GM18517 (cell line): Measurements from ENCODE around the gene SNRPF.

Experiments
- ATAC-seq: cut with Tn5 transposase; IDR thresholded peaks from one replicate; pipeline ENCODE4 v1.9.1; 2021; ENCODE audit warnings: mild to moderate bottlenecking, moderate library complexity; ENCODE audit not compliant: unreplicated experiment

Gene SNRPF

DNA sequence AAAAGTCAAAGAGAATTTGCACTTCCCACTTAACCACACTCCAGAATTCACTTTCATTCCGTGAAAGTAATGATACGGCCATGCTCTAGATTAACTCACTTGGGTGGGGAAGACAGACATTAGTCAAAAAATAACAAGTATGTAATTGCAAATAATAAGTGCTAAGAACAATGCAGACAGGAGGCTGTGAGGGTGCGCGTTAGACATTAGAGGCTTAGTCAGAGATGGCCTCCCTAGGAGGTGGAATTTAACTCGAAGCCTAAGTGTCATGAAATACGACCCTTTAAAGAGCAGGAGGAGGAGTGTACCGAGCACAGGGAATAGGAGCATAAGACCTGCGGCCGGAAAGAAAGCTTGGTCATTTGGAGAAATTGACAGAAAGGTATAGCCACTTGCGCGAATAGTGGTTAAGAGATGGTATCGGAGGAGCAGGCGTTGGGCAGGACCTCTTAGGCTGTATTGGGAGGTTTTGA lies 628 bp downstream of the SNRPF start:
- peak; percentile 19 for ATAC-seq

DNA sequence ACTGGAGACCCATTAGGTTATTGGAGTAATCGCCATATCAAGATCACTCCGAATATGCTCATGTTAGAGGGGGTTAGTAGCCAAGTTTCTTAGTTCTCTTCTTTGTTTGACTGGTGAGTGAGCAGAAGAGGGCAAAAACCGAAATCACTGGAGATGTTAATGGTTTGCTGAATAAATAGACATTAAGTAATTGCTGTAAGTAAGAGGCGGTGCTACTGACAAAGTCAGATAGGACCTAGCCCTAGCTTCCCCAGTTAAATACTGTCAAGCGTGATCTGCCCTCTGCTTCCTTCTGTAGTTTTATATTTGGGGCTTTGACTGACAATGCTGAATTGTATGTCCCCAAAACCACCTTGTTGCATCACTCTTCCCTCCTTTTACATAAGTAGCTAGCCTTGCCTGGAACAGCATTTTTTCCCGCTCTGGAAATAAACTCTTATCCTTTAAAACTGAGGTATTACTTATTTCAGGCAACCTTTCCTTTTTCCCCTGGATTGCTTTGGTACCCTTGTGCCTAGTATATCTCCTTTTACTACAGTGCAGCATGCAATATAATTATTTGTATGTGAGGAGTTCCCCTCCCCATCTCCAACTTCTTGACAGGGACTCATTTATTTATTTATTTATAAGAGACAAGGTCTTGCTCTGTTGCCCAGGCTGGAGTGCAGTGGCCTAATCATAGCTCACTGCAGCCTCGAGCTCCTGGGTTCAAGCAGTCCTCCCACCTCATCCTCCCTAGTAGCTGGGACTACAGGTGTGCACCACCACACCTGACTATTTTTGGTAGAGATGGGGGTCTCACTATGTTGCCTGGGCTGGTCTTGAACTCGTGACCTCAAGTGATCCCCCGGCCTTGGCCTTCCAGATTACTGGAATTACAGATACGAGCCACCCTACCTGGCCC lies 1.4 kb downstream of the SNRPF start:
- no peak for ATAC-seq

DNA sequence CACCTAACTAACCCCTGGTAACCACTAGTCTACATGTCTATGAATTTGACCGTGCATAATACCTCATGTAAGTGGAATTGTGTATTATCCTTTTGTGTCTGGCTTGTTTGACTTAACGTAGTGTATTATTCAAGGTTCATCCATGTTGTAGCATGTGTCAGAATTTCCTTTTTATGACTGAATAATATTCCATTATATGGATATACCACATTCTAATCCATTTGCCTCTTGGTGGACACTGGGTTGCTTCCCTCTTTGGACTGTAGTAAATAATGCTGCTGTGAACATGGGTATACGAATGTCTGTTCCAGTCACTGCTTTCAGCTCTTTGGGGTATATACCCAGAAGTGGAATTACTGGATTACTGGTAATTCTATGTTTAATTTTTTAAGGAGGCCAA lies 3.3 kb downstream of the SNRPF start:
- no peak for ATAC-seq

DNA sequence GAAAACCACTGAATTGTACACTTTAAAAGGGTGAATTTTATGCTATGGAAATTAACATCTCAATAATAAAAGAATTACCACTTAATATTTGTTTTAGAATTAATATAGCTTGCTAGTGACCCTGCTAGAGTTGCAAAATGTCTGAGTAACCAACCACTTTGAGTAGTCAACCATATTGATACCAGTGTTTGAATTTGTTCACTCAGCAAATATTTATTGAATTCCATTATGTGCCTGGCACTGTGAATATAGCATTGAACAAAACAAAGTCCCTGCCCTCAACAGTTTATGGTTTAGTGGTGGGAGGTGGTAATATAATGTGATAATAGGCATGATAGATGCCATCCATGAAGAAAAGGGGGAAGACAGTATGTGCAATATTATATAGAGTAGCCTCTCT lies 4.6 kb downstream of the SNRPF start:
- ATAC-seq, result no peak

DNA sequence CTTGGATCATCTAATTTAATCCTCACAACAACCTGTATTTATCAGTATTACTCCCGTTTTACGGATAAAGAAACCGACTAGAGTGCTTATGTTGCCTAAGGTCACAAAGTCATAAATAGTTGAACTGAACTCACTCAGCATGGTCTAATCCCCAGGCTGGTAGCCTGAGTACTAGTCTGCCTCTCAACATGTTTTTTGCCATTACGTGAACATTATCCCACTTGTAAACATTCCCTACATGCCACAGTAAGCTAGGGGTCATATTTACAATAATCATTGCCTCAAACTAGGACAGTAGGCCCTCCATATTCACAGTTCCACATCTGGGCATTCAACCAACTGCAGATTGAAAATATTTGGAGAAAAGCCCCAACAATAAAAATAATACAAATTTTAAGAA lies 12.1 kb downstream of the SNRPF start:
- ATAC-seq, result no peak

DNA sequence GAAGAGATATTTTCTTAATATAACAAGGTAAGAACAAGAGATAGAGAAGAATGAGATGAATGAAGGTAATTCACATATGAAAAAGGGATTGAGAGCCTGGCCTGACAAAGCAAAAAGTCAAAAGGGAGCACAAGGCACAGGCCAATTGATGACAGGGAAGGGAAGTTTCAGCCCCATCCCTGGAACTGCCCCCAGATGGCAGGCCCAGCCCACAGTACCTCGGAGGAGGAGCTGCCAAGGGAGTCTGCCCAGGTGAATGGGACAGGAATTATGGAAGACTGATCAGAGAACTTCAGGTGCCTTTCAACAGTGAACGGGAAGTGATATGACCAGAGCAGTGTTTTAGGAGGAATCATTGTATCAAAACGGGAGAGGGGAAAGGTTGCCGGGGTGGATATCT lies 15.7 kb downstream of the SNRPF start:
- no peak for ATAC-seq

DNA sequence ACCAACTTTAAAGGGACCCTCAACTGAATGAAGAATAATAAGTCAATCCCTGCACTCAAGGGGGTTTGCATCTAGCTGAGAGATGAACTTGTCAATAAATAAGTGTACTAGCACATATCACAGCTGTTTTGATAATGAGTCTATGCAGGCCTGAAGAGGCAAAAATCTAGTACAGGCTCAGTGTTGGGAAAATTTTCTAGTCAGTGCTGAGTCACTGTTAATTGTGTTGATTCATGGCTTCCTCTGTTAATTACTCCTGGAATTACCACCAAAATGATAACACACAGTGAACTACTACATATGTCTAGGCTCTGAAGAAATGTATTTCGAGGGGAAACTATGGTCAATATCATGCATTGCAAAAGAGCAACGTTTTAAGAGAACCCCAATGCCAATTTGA lies 18.9 kb downstream of the SNRPF start:
- ATAC-seq, result no peak

DNA sequence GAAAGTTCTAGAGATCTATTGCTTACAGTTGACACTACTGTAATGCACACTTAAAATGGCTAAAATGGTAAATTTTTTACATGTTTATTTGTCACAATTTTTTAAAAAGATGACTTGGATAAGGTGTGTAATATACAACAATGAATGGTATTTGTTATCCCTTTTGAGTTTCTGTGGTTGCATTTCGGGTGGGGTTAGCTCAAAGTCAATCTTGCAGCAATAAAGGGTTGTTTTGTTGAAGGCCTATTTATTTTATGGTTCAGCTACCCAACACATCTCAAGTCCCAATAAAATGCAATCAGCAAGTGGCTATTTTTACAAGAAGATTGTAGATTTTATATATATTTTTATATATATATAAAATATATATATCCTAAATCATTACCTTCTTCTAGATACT lies 22.1 kb downstream of the SNRPF start:
- ATAC-seq, result no peak

DNA sequence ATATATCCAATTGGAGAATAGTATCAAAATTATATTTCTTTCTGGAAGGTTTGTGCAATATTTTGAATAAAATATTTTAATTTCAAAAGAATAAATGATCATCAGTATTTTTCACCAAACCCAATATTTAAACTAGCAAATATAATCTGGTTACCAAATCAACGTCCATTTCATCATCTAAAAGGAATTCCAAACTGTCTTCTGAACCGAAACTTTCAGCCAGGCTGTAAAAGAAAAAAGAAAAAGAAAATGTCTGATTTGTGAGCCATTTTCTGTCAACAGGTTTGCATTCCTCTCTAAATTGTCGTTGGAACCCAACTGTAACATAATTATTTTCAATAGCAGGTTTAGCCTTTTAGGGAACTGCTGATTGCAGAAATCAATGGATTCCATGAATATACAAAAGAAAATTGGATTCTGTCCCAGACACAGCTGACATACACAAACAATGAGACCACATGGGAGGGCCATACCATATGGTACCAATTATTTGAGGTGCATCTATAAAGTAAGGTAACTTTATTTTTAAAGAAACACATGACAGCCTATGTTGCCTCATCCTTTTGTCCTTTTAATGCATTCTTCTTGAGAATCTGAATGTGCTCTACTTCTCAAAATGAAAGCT lies 22.7 kb downstream of the SNRPF start:
- no peak for ATAC-seq

DNA sequence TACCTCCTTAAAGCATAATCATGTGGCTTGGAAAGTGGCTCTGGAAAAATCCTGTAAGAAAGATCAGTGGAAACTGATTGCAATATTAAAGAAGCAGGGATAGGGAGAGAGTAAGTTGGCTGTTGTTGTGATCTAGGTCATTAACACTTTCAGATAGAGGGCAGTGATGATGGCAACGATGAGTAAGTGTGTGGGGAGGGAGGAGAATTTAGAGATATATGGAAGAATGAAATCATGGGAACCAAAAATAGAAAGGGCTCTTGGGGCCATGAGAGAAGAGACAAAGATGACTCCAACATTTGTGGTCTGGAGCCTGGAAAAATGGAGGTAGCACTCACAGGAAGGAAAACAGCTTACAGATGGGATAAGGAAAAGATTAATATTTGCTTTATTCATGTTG lies 23.3 kb downstream of the SNRPF start:
- no peak for ATAC-seq

DNA sequence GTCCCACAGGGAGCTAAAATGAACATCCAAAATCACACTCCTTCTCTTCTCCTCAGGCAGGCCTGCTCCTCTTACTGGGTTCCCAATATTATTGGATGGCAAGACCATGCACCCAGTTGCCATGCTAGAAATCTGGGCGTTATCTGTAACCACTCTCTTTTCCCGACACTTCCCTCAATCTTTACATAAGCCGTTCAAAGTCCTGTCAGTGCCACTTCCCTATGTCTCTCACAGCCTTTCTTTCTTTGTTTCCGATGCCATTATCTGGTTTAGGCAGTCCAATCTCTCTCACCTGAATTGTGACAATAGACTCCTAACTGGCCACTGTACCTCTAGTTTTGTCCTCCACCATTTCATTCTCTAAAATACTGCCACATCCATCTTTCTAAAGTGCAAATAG lies 24.1 kb downstream of the SNRPF start:
- ATAC-seq, result no peak

DNA sequence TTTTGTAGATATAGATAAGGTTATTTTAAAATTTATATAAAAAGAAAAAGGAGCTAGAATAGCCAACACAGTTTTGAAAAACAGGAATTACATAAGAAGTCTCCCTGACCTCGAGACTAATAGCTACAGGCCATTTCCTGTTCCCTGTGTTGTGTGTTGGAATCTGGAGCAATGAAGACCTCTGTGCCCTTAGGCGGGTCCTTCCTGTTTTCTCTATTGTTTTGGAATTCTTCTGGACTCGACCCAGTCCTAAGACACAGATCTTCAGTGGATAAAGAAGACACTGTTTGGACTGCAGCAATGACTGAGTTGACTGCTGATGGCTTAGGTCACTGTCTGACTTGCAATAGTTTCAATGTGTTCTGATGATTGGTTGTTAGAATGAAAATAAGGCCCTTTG lies 26.2 kb downstream of the SNRPF start:
- no peak for ATAC-seq

DNA sequence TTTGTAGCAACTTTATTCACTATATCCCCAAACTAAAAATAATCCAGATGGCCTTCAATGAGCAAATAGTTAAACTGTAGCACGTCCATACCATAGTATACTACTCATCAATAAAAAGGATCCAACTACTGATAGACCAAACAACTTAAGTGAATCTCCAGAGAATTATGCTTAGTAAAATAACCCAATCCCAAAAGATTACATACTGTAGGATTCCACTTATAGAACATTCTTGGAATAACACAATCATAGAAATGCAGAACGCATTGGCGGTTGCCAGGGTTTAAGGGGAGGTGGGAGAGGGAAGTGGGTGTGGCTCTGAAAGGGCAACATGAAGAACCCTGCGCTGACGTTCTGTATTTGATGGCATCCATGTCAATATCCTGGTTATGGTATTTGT lies 28.6 kb downstream of the SNRPF start:
- ATAC-seq, result no peak

DNA sequence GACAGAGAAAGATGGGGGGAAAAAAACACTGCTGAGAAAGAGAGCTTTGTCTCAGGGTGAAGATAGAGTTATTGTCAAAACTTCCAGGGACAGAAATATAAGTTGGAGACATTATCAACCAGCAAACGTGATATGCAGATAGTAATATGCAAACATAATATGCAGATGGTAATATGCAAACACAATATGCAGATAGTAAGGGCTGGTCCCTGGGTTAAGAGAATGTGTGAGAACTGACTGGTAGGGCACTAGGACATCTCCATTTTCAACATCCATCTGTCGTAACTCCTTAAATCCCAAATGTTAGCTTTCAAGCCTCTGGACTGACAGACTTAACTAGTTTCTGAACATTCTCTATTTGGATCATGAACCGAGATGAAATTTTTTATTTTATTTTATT lies 32.2 kb downstream of the SNRPF start:
- ATAC-seq, result no peak

DNA sequence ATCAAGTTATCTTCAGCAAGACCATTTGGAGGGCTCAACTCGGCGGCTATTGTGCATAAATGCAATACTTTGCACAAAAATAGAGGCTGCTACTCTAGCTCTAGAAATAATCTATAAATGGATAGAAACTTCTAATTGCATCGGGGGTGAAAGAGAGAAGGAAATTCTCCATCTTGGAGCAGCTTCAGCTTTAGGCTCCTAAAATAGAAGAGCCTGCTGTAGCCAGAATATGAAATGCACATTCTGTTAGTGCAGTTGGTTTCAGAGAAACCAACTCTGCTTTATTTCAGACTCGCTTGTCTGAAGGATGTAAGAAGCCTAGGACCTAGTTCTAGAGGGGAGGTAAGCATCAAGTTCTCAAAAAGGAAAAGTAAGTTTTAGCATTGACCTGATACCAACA lies 38.1 kb downstream of the SNRPF start:
- no peak for ATAC-seq

DNA sequence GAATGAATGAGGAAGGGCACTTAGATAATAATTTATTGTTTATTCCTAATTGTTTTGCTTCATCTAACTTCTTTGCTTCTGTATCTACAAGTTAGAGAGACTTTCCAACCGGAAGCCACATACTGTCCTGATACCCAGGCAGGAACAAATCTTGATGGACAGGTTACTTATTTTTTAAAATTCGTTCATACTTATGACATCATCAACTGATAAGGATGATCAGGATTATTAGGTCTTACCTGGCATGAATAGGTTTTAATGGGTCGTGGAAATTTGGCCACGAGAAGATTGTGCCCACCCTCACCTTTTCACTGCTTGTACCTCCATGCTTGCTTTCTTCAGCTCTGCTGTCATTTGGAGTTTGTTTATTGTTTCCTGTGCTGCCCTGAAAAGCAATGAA lies 39.3 kb downstream of the SNRPF start:
- ATAC-seq, result no peak

DNA sequence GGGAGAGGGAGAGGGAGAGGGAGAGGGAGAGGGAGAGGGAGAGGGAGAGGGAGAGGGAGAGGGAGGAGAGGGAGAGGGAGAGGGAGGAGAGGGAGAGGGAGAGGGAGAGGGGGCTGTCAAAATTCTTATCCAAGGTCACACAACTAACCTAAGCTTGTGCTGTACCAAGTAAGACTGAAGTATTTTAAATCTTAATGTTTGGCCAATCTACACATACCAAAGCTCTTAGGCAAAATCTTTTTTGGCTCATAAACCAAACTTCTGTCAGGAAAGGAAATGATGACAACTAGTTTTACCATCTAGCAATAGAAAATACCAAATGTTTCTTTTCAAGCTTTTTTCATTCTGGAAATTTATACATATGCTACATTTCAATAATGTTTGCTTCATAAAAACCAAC lies 49.8 kb downstream of the SNRPF start:
- no peak for ATAC-seq

DNA sequence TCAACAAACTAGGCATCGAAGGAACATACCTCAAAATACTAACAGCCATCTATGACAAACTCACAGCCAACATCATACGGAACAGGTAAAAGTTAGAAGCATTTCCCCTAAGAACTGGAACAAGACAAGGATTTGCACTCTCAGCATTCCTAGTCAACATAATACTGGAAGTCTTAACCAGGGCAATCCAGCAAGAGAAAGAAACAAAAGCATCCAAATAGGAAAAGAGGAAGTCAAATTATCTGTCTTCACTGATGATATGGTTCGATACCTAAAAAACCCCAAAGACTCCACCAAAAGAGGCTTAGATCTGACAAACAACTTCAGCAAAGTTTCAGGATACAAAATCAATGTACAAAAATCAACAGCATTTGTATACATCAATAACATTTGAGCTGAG lies 51.1 kb downstream of the SNRPF start:
- no peak for ATAC-seq
